Trophoblast cell (in vitro differentiated cells and primary cell): ENCODE results near the gene FFAR2.

Experiments
- DNase-seq, 2 donors: peaks; one replicate each; pipeline ENCODE4 v3.0.0-alpha.2; 2016
- H2AFZ ChIP-seq: 2 replicates; pipeline ENCODE4 v1.6.1; 2013; ENCODE audit warnings: low read length, moderate library complexity, mild to moderate bottlenecking; ENCODE audit not compliant: insufficient read depth, poor library complexity
- H2AK5ac ChIP-seq: 2 replicates; pipeline ENCODE4 v1.6.1; 2013; ENCODE audit warnings: mild to moderate bottlenecking, low read length
- H2BK120ac ChIP-seq: 2 replicates; pipeline ENCODE4 v1.6.1; 2013; ENCODE audit warnings: low read length, mild to moderate bottlenecking, moderate library complexity; ENCODE audit not compliant: insufficient read depth, poor library complexity
- H2BK12ac ChIP-seq: 2 replicates; pipeline ENCODE4 v1.6.1; 2013; ENCODE audit warnings: mild to moderate bottlenecking, low read length, moderate library complexity
- H2BK5ac ChIP-seq: 2 replicates; pipeline ENCODE4 v1.6.1; 2013; ENCODE audit warnings: low read length, low read depth, moderate library complexity, mild to moderate bottlenecking; ENCODE audit not compliant: poor library complexity
- H3K14ac ChIP-seq: 2 replicates; pipeline ENCODE4 v1.6.1; 2013; ENCODE audit warnings: mild to moderate bottlenecking, low read length
- H3K18ac ChIP-seq: 2 replicates; pipeline ENCODE4 v1.6.1; 2013; ENCODE audit warnings: mild to moderate bottlenecking, low read length
- H3K23ac ChIP-seq: 2 replicates; pipeline ENCODE4 v1.6.1; 2013; ENCODE audit warnings: low read length
- H3K27ac ChIP-seq: 2 replicates; pipeline ENCODE4 v1.5.1; 2013; ENCODE audit warnings: low read depth, mild to moderate bottlenecking, inconsistent platforms, low read length, moderate library complexity
- H3K27me3 ChIP-seq: 2 replicates; pipeline ENCODE4 v1.6.1; 2013; ENCODE audit warnings: inconsistent platforms, mild to moderate bottlenecking, low read length, moderate library complexity; ENCODE audit not compliant: insufficient read depth
- H3K36me3 ChIP-seq, 2 experiments: 1 replicate in 1 of 2; 2 replicates in 1 of 2; pipeline ENCODE4 v1.6.1; 2013; ENCODE audit warnings: low read length in 2 of 2, mild to moderate bottlenecking in 2 of 2, moderate library complexity in 1 of 2; ENCODE audit not compliant: insufficient read depth in 2 of 2, control insufficient read depth in 1 of 2
- H3K4ac ChIP-seq: 2 replicates; pipeline ENCODE4 v1.6.1; 2013; ENCODE audit warnings: low read depth, mild to moderate bottlenecking, low read length, moderate library complexity
- H3K4me1 ChIP-seq, 2 experiments: 1 replicate in 1 of 2; 2 replicates in 1 of 2; pipeline ENCODE4 v1.6.1; 2013; ENCODE audit warnings: low read length in 2 of 2, mild to moderate bottlenecking in 2 of 2, moderate library complexity in 1 of 2; ENCODE audit not compliant: insufficient read depth in 2 of 2, control insufficient read depth in 1 of 2
- H3K4me2 ChIP-seq: 2 replicates; pipeline ENCODE4 v1.6.1; 2013; ENCODE audit warnings: inconsistent platforms, mild to moderate bottlenecking, low read length, moderate library complexity
- H3K4me3 ChIP-seq: 2 replicates; pipeline ENCODE4 v1.5.1; 2013; ENCODE audit warnings: mild to moderate bottlenecking, low read depth, low read length, inconsistent platforms
- H3K79me1 ChIP-seq: one replicate; pipeline ENCODE4 v1.6.1; 2013; ENCODE audit warnings: low read length
- H3K79me2 ChIP-seq: 2 replicates; pipeline ENCODE4 v1.6.1; 2013; ENCODE audit warnings: low read length, mild to moderate bottlenecking; ENCODE audit not compliant: control insufficient read depth, insufficient read depth, poor library complexity
- H3K9ac ChIP-seq: 2 replicates; pipeline ENCODE4 v1.6.1; 2013; ENCODE audit warnings: mild to moderate bottlenecking, low read length
- H3K9me3 ChIP-seq: 2 replicates; pipeline ENCODE4 v1.6.1; 2013; ENCODE audit warnings: low read depth, mild to moderate bottlenecking, control low read depth, inconsistent platforms, low read length; ENCODE audit not compliant: insufficient read depth
- H4K12ac ChIP-seq: 2 replicates; pipeline ENCODE4 v1.6.1; 2013; ENCODE audit warnings: low read depth, mild to moderate bottlenecking, low read length, moderate library complexity
- H4K8ac ChIP-seq: 2 replicates; pipeline ENCODE4 v1.6.1; 2013; ENCODE audit warnings: low read depth, mild to moderate bottlenecking, low read length, moderate library complexity
- H4K91ac ChIP-seq: one replicate; pipeline ENCODE4 v1.6.1; 2013; ENCODE audit warnings: low read depth, mild to moderate bottlenecking, low read length, moderate library complexity
- WGBS: extraction: QIAGEN DNeasy Blood & Tissue Kit; methylation state at CpG from one replicate; pipeline ENCODE4 v1.1.7; 2013; ENCODE audit warnings: missing lambda C conversion rate; ENCODE audit not compliant: insufficient read length, insufficient coverage; ENCODE audit errors: extremely low coverage; 5-methylcytosine and 5-hydroxymethylcytosine counted together

FFAR2 gene

DNA sequence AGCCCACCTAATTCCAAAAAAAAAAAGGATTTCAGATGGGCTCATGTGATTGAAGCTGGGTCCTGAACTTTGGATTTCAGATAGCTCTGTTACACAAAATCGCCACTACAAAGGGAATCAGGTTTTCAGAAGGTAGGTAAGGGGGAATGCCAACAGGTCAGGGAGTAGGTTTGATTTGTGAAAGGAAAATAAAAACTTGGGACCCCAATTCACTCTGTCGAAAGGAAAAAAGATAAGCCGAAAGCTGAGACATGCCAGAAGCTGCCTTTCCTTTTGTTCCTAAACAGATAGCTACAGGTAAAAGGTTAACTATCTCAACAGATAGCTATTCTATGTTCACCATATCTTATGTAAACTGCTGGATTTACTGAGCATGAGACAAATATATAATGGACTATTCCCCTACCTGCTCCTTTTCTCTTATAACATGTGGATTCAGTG, 38.2 kb downstream of the FFAR2 start:
- Histone ChIP-seq H3K79me1 (no peaks in the 10 kb centered on the region), H3K4me3 (no peak overlapping the region)
- WGBS = no CpG with 5 or more reads among the region's 3 CpGs

DNA sequence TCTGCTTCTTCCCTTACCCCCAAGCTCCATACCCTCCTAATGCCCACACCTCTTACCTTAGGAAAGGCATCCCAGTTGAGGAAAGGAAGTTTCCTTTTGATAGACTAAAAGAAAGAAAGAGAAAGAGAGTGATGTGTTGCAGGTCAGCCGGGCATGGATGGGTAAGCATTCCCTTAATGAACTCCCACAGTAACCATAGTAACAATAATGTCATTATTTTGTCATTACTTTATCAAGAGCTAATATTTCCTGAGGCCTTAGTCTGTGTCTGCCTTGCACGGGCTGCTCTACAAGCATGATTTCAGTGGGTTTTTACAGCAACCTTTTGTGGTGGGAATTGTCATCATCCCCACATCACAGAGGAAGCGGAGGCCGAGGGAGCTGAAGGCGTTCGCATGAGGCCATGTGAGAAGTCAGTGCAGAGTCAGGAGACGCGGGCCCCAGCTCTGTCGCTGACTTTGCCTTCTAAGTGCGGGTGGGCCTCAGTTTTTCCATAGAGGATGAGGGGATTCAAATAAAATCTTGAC, 39.7 kb downstream of the FFAR2 start:
- no peak overlapping the region for H2AFZ ChIP-seq
- peak overlapping the region; percentile 62 for H3K23ac ChIP-seq
- no peak overlapping the region for H3K4ac ChIP-seq
- H3K79me1 ChIP-seq = no peaks in the 10 kb centered on the region
- no peak overlapping the region for H4K91ac ChIP-seq
- H3K9ac ChIP-seq = no peak overlapping the region
- H3K79me2 ChIP-seq = no peaks in the 10 kb centered on the region
- no peaks in the 10 kb centered on the region for H3K9me3 ChIP-seq
- no peaks in the 10 kb centered on the region for H3K36me3 ChIP-seq
- H2BK12ac ChIP-seq = no peak overlapping the region
- H3K27ac ChIP-seq = no peak overlapping the region
- H3K4me2 ChIP-seq = no peak overlapping the region
- DNase-seq = no peak
- no peaks in the 10 kb centered on the region for H3K27me3 ChIP-seq
- H4K12ac ChIP-seq = no peak overlapping the region
- H3K14ac ChIP-seq = no peak overlapping the region
- H2BK5ac ChIP-seq = no peak overlapping the region
- no peak overlapping the region for H3K18ac ChIP-seq
- H4K8ac ChIP-seq = no peak overlapping the region
- no peak overlapping the region for H2BK120ac ChIP-seq
- no peak overlapping the region for H2AK5ac ChIP-seq
- no peaks in the 10 kb centered on the region for H3K4me1 ChIP-seq
- WGBS = no CpG with 5 or more reads among the region's 10 CpGs
- no peak overlapping the region for H3K4me3 ChIP-seq

More for the DNA sequence above, 38.2 kb downstream of the FFAR2 start:
- no peak overlapping the region for H3K4ac ChIP-seq
- no peak overlapping the region for H2BK12ac ChIP-seq
- no peaks in the 10 kb centered on the region for H3K27me3 ChIP-seq
- H3K79me2 ChIP-seq = no peaks in the 10 kb centered on the region
- no peak overlapping the region for H3K23ac ChIP-seq
- H2BK5ac ChIP-seq = no peak overlapping the region
- H3K9ac ChIP-seq = no peak overlapping the region
- DNase-seq = no peak
- H4K91ac ChIP-seq = no peak overlapping the region
- no peak overlapping the region for H2AK5ac ChIP-seq
- H3K18ac ChIP-seq = no peak overlapping the region
- H3K36me3 ChIP-seq = no peaks in the 10 kb centered on the region
- H3K14ac ChIP-seq = no peak overlapping the region
- no peak overlapping the region for H3K4me2 ChIP-seq
- H4K8ac ChIP-seq = no peak overlapping the region
- H3K9me3 ChIP-seq = no peaks in the 10 kb centered on the region
- no peaks in the 10 kb centered on the region for H3K4me1 ChIP-seq
- H4K12ac ChIP-seq = no peak overlapping the region
- no peak overlapping the region for H2AFZ ChIP-seq
- H2BK120ac ChIP-seq = no peak overlapping the region
- H3K27ac ChIP-seq = no peak overlapping the region

DNA sequence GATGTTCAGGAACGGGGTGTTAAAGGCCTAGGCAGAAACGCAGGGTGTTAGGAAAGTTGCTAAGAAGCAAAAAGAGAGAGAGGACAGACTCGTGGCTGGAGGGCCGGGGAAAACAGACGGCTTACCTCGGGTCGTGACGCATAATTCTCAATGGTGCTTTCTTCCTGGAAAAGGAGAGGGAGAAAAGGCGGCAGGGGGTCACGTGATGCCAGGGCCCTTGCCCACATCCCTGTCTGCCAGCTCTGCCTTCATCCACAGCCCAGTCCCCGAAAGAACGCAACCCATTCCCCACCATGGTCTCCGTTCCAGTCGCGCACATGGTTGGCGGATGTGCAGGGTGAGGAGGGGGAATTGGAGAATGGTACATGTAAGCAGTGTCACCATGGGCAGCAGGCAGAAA, 40.6 kb downstream of the FFAR2 start:
- Histone ChIP-seq H3K14ac (no peak overlapping the region), H4K8ac (no peak overlapping the region), H3K4me1 (no peaks in the 10 kb centered on the region), H4K91ac (no peak overlapping the region), H3K36me3 (no peaks in the 10 kb centered on the region), H2AK5ac (no peak overlapping the region), H2BK5ac (no peak overlapping the region), H3K27me3 (no peaks in the 10 kb centered on the region), H3K9me3 (no peaks in the 10 kb centered on the region), H4K12ac (no peak overlapping the region), H2BK12ac (no peak overlapping the region), H3K4me2 (no peak overlapping the region), H3K4ac (no peak overlapping the region), H3K79me2 (no peaks in the 10 kb centered on the region), H3K4me3 (no peak overlapping the region), H3K79me1 (no peaks in the 10 kb centered on the region), H2BK120ac (no peak overlapping the region), H3K27ac (no peak overlapping the region), H3K18ac (no peak overlapping the region), H3K23ac (no peak overlapping the region), H2AFZ (no peak overlapping the region), H3K9ac (no peak overlapping the region)
- DNase-seq = no peak
- WGBS = no CpG with 5 or more reads among the region's 16 CpGs

GRCh38 chr19:35490364-35490763, 42.3 kb downstream of the FFAR2 start, which contains the start of gene KRTDAP:
Gene KRTDAP (minus strand): TSS chr19:35490464. CDS start chr19:35490442, 22 bp downstream.
- H4K8ac ChIP-seq = no peak within 1 kb of the TSS

More at GRCh38 chr19:35490364-35490763, 42.3 kb downstream of the FFAR2 start, which contains the start of gene KRTDAP:
- H3K9ac ChIP-seq = no peak within 1 kb of the TSS
- no peak within 1 kb of the TSS for H2BK120ac ChIP-seq
- no peaks in the 10 kb centered on the region for H3K9me3 ChIP-seq
- H3K4me2 ChIP-seq = no peak within 1 kb of the TSS
- WGBS = no CpG with 5 or more reads among the region's 9 CpGs
- no peak within 1 kb of the TSS for H3K4me3 ChIP-seq
- no peak for DNase-seq
- H3K18ac ChIP-seq = no peak within 1 kb of the TSS
- no peak within 1 kb of the TSS for H4K12ac ChIP-seq
- H2BK5ac ChIP-seq = no peak within 1 kb of the TSS
- no peaks in the 10 kb centered on the region for H3K36me3 ChIP-seq
- H2AFZ ChIP-seq = no peak within 1 kb of the TSS
- H3K23ac ChIP-seq = no peak within 1 kb of the TSS
- no peak within 1 kb of the TSS for H2BK12ac ChIP-seq
- H3K27me3 ChIP-seq = no peaks in the 10 kb centered on the region
- no peak within 1 kb of the TSS for H4K91ac ChIP-seq
- no peak within 1 kb of the TSS for H3K14ac ChIP-seq
- no peak within 1 kb of the TSS for H2AK5ac ChIP-seq
- H3K4ac ChIP-seq = no peak within 1 kb of the TSS
- H3K27ac ChIP-seq = no peak within 1 kb of the TSS
- H3K79me2 ChIP-seq = no peaks in the 10 kb centered on the region
- H3K79me1 ChIP-seq = no peaks in the 10 kb centered on the region
- H3K4me1 ChIP-seq = no peaks in the 10 kb centered on the region
